NOMO-1 treated with DMSO at 0.1 percent for 48 hours (cell line): ENCODE data around the gene UCN3.
"Not testable (repeated sequence)": the region's sequence is repeated elsewhere in the genome, so short reads cannot be mapped to it uniquely, and the experiment has no call there.

ENCODE experiments used
- DNase-seq: peaks from one replicate; lab custom pipeline; 2025; ENCODE audit not compliant: unreplicated experiment; lab: John Stamatoyannopoulos, UW

Gene UCN3

DNA sequence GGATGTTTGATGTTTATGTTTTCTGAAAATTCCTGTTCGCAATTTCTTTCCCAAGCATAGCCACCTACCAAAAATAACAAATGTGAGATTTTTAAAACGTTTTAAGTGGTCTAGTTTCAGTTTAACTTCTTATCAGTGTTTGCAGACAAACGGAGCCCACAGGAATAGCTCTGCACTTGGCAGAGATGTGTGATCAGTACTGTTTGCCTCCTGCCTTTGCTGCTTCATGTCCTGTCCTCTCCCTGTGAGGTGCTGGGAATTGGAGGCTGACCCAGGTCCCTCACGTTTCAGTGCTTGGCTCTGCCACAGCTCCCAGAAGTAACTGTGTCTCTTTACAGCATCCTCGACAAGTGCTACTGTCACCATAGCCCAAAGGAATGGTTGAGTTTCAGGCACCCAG, 1.2 kb downstream of the UCN3 start:
- no peak for DNase-seq

DNA sequence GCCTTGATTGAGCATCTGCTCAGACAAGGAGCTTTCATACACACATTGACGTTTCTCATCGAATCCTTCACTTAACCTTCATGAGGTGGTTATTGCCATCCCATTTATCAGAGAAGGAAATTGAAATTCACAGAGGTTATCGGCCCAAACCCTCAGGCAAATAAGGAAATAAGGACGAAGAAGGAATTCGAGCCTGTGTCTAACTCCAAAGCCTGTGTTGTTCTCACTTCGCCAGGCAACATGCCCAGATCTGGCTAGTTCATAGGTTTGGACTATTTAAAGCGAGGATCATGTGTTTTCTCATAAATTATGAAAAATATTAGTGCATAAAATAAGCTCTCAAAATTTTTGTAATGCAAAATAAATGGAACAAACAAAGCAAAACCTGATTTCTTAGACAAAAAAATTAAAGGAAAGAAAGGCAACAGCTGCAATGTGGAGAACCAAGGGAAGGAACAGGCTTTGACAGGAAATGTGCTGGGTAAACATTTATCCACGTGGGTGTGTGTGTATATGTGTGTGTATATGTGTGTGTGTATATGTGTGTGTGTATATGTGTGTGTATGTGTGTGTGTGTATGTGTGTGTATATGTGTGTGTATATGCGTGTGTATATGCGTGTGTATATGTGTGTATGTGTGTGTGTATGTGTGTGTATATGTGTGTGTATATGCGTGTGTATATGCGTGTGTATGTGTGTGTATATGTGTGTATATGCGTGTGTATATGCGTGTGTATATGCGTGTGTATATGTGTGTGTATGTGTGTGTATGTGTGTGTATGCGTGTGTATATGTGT, 4.8 kb downstream of the UCN3 start:
- no peak for DNase-seq

DNA sequence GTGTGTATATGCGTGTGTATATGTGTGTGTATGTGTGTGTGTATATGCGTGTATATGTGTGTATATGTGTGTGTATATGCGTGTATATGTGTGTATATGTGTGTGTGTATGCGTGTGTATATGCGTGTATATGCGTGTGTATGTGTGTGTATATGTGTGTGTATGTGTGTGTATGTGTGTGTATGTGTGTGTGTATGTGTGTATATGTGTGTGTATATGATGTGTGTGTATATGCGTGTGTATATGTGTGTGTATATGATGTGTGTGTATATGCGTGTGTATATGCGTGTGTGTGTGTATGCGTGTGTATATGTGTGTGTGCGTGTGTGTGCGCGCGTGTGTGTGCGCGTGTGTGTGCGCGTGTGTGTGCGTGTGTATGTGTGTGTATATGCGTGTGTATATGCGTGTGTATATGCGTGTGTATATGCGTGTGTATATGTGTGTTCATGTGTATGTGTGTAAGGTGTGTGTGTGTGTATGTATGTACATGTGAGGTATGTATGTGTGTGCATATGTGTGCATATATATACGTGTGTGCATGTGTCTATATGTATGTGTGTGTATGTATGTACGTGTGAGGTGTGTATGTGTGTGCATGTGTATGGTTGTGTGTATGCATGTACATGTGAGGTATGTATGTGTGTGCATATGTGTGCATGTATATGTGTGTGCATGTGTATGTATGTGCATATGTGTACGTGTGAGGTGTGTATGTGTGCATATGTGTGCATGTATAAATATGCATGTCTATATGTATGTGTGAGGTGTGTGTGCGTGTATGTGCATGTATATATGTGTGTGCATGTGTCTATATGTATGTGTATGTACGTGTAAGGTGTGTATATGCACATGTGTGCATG, 6.0 kb downstream of the UCN3 start:
- no peak for DNase-seq

GRCh38 chr10:5373307-5373706, 8.5 kb downstream of the UCN3 start:
- no peak for DNase-seq

DNA sequence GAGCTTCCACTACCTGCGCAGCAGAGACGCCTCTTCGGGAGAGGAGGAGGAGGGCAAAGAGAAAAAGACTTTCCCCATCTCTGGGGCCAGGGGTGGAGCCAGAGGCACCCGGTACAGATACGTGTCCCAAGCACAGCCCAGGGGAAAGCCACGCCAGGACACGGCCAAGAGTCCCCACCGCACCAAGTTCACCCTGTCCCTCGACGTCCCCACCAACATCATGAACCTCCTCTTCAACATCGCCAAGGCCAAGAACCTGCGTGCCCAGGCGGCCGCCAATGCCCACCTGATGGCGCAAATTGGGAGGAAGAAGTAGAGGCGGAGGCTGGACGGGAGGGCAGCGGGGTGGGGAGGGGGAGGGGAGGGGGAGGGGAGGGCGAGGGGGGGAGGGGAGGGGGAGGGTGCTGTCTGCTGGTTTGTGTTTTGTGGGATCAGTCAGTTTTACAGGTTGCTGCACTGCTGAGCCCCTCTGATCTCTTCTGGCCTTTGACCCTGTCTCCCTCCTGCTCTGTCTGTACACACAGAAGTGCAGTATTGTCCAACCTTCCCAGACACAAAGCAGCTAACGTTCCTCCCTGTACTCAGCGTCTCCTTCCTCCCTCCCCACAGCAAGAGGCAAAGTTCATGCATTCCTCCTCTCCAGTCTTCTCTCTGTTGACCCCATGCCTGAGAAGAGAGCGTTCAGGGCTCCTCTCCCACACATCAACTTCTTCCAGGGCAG, 9.3 kb downstream of the UCN3 start:
- DNase-seq = no peak

- no peak for DNase-seq
Observed at GRCh38 chr10:5376450-5376849, 11.7 kb downstream of the UCN3 start.

GRCh38 chr10:5379202-5379601, 14.4 kb downstream of the UCN3 start:
- DNase-seq = not testable (repeated sequence)

- not testable (repeated sequence) for DNase-seq
Observed at GRCh38 chr10:5380395-5380794, 15.6 kb downstream of the UCN3 start.

- DNase-seq = no peak
Observed at GRCh38 chr10:5381187-5381586, 16.4 kb downstream of the UCN3 start.

- DNase-seq = no peak
Observed at GRCh38 chr10:5385224-5385623, 20.5 kb downstream of the UCN3 start.

GRCh38 chr10:5387169-5387568, 22.4 kb downstream of the UCN3 start:
- no peak for DNase-seq

DNA sequence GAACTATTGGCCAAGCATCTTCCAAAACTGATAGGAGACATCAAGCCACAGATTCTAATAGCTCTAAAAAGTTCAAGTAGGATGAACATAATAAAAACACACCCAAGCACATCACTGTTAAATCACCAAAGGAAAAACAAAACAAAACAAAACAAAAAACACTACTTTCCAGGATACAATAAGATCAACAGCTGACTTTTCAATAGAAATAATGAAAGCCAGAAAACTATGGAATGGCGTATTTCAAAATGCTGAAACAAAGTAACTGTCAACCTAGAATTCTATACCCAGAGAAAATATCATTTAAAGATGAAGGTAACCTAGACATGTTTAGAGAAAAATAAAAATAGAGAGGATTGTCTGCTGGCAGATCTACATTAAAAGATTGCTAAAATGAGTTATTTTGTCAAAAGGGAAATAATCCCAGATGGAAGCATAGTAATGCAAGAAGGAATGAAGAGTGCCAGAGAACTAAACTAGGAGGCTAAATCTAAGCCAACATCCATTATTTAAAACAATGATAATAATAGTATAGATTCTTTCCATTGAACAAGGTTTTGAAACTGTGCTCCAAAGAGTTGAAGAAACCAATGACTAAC, 25.9 kb downstream of the UCN3 start:
- no peak for DNase-seq

DNA sequence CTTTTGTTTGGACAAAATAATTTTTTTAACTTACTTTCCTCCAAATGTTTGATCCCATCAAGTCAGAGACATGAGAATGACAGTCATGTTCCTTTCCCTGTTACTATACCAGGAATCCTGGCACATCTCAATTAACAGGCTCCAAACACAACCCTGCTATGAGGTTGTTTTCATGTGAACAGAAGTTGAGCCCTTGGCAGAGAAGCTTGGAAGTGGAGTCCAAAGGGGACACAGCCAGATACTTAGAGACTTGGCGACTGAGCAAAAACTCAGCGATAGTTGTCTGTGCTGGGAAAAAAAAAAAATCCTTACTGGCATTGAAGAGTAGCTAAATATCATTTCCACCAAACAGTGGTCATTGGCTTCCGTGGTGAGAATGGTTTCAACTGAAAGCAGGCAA, 27.0 kb downstream of the UCN3 start:
- DNase-seq = no peak

GRCh38 chr10:5393529-5393928, 28.8 kb downstream of the UCN3 start:
- DNase-seq = no peak

DNA sequence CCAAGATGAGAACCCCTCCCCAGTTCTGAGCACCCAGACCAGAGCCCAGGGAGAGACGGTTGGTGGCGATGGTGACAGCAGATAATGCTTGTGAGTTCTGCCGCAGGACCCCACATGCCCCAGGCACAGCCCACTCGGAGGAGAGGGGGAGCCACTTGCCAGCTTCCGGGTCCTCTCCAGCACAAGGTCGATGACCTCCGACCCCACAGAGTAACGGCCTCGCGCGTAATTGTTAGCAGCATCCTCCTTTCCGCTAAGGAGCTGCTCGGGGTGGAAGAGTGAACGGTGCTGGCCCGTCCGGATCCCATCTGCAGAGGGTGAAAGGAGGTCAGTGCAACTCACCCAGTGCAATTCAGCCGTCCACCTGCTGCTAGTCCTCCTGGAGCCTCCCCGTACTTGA, 30.4 kb downstream of the UCN3 start:
- no peak for DNase-seq

DNA sequence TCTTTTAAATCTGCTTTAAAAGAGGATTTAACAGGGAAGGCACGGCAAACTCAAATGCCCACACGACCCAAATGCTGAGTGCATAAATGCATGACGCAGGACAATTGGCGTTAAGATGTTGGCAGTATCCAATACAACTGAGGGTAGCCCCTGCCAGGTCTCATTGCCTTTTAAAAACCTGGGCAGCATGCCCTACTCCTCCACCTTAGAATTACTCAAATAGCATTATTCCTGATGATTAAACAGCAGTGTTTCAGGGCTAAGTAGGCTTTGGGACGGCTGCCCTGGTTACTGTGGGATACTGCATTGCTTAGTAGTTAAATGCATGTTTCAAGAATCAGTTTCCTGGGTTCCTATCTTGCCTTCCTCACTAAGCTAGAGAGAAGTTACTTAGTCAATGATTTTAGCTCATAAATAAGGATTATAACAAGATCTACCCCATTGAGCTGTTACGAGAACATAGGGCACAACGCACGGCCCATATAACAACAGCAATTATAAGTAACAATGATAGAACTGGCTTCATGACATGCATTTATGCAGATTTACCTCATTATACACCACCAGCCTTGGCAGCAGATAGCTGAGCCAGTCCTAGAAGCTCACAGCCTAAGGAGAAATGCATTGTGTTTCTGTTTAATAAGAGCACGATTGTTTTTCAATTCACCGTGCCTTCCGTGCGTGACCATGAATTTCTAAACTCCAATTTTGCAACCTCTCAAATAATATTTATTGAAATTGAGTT, 32.0 kb downstream of the UCN3 start:
- no peak for DNase-seq

GRCh38 chr10:5399332-5399731, 34.6 kb downstream of the UCN3 start:
- DNase-seq = no peak

DNA sequence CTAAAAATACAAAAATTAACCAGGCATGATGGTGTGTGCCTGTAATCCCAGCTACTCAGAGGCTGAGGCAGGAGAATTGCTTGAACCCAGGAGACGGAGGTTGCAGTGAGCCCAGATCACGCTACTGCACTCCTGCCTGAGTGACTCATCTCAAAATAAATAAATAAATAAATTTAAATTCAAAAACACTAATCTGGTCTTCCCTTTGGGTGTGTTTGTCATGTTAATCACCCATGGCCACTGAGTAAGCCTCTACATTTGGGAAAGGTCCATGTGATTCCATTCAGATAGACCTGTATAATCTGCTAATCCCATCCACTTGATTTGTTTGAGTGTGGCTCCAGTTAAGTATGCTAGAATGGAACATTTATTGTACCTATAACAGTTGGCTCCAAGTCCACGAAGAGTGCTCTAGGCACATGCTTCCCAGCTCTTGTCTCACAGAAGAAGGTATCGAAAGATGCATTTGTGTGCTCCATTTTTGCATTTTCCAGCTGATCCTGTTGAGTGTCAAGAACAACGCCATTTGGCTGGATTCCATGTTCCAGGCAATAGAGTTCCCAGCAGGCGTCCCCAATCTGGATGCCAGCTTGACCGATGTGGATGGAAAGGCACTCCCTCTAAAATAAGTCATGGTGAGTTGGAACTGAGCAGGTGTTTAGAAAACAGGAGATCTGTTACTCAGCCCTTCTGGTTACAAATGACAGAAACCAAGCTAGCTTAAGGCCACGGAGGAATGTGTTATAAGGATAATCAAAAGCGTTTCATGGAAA, 35.9 kb downstream of the UCN3 start:
- no peak for DNase-seq

- DNase-seq = no peak
Observed at GRCh38 chr10:5402798-5403197, 38.0 kb downstream of the UCN3 start.
